HT-29 (cell line): ENCODE data around the gene HOXD10. TPM values are rescaled to one million over a fixed set of nuclear protein-coding genes. Genes with fewer than 3 reads are reported as not detected.

ENCODE experiments used
- DNase-seq: peaks from one replicate; pipeline ENCODE4 v3.0.0-alpha.2; 2015; ENCODE audit warnings: low spot score
- total RNA-seq: library from RNA; depleted of rRNA; stranded (reverse); fragments of >200 nt; shearing (Covaris generic); gene quantifications from 2 replicates; pipeline ENCODE4 v1.2.3, GENCODE V29; 2014; rRNA removed

Gene HOXD10
- total RNA-seq = not detected in 2 replicates

GRCh38 chr2:176115883-176116813 is at the start of gene HOXD10:
Gene HOXD10 (plus strand): TSS chr2:176116778. CDS start chr2:176116834, 56 bp downstream.
- peak; percentile 20 for DNase-seq

- DNase-seq = no peak
Observed at GRCh38 chr2:176067589-176068418, 48.8 kb upstream of the HOXD10 start.

DNA sequence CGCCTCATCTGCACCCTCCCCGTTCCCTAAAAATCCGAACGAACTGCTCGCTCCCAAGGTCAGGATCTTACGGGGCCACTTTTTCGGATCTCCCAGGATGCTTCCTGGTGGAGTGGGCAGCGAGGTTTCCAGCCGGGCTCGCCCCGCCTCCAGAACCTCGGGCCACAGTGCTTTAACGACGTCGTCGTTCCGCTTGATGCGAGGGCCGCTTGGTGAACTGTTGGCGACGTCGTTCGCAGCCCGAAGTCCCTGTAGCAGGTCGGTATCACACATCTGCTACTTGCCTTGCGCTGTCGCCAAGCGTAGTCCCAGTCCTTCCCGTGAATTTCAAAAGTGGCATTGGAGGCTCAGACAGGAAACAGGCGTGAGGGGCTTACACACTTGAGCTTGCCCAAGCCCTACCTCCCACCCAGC is 48.2 kb upstream of the HOXD10 start:
- no peak for DNase-seq

- DNase-seq = no peak
Observed at GRCh38 chr2:176071330-176072291, 45.0 kb upstream of the HOXD10 start.

- no peak for DNase-seq
Observed at GRCh38 chr2:176072292-176072669, 44.3 kb upstream of the HOXD10 start.

GRCh38 chr2:176072951-176073904 is 43.4 kb upstream of the HOXD10 start:
- no peak for DNase-seq

DNA sequence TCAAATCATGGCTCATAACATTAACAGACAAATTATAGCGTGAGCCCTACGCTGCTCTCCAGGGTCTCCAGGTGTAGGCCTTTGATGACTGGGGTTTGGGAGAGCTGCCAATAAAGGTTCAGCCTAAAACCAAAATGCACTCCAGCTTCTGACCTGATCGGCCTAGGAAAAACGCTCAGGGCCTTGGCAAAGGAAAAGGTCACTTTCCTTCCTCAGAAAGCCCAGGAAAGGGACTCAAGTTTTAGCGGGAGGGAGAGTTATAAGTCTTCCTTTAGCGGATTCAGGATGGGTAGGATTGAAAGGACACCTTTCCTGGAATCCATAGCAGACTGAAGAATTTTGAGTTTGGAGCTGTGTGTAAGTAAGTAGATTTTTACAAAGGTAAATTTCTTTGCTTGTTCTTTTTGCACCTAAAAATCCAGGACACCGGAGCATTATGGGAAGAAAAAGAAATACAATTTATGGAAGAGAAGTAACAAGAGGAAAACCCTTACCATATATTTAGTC is 41.6 kb upstream of the HOXD10 start:
- no peak for DNase-seq

GRCh38 chr2:176075481-176075880 is 41.1 kb upstream of the HOXD10 start:
- DNase-seq = no peak

- DNase-seq = no peak
Observed at GRCh38 chr2:176076063-176076462, 40.5 kb upstream of the HOXD10 start.

- DNase-seq = no peak
Observed at GRCh38 chr2:176076796-176077195, 39.8 kb upstream of the HOXD10 start.

- DNase-seq = no peak
Observed at GRCh38 chr2:176078541-176079284, 37.9 kb upstream of the HOXD10 start.

DNA sequence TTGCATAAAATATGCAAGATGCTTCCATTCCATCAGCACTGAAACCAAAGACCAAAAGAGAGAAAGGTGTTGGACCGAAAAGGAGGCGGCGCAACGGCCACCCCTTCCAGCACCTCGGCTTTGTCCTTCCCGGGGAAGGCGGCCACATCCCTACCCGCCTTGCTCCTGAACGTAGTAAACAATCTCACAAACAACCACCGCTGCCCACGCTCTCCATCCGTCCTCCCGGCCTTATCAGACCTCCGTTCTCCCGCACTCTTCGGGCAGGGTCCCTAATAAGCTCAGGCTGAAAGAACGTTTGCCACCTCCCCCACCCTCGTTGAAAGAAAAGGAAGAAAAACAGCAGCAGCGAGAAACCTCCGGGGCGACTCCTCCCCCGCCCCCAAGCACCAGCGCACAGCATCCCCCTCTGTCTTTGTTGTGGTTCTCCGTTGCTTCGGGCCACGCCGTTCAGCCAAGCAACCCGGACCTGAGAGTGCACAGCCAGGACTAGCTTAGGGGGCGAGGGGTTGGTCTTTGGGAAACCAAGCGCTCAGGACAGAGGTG is 37.2 kb upstream of the HOXD10 start:
- DNase-seq = no peak

- peak; percentile 82 for DNase-seq
Observed at GRCh38 chr2:176079831-176080539, 36.6 kb upstream of the HOXD10 start.

DNA sequence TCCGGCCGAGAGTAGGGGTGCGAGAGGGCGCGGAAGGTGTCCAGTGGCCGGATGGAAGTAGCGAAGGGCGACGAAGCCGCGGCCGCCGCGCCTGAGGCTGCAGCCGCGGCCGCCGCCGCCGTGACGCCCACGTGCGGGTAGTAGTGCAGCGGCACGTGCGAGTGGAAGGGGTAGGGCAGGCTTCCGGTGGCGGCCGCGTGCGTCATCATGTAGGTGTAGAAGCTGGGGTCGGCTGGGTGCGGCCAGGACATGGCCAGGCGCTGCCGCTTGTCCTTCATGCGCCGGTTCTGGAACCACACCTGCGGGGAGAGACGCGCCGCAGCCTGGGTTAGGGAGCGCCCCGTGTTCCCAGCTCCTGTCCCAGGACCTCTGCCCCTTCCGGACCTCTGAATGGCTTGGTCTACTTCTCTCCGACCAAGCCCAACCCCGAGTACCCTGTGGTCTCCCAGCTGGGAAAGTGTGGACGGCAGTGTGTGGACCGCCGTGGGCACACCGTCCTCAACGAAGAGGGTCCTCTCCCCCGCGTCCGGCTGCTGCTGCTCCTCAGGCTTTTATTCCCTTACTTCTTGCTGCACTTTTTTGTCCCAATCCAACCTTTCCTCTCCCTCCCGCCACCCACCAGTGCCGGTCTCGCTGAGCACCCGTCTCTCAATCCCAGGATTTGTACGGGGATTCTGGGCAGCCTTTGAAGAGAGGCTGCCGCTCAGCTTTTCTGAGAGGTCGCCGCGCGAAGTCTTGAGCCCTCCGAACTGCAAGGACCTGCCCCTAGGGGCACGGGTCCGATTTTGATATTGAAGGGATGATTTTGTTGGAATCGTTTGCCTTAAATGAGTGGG is 35.8 kb upstream of the HOXD10 start:
- peak; percentile 54 for DNase-seq

GRCh38 chr2:176081376-176081836 is 35.2 kb upstream of the HOXD10 start:
- DNase-seq = no peak

DNA sequence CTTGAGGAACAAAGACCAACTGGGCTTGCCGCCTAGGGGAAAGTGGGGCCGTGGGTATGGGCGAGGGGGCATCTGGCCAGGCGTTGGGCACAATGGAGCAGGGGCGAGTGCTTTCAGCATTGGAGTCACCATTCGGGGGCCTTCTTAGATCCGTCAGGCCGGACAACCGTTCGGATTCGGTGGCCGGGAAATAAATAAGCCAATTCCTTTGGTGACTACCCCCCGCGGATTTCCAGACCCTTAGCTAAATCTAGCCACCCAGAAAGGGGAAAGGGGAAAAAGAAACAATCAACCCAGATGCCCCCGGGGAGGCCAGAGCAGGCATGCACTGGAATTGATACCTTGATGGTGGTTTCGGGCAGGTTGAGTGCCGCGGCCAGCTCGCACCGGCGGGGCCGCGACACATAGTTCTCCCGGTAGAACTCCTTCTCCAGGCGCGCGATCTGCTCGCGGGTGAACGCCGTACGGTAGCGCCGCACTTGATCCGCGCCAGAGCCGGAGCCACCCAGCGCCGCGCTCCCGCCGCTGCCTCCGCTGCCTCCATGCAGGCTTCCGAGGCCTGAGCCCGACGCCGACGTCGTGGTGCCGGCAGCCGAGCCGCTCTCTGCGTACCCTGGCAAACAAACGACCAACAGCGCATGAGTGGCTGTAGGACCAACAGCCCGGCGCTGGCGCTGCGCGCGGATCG is 34.6 kb upstream of the HOXD10 start:
- DNase-seq = no peak

DNA sequence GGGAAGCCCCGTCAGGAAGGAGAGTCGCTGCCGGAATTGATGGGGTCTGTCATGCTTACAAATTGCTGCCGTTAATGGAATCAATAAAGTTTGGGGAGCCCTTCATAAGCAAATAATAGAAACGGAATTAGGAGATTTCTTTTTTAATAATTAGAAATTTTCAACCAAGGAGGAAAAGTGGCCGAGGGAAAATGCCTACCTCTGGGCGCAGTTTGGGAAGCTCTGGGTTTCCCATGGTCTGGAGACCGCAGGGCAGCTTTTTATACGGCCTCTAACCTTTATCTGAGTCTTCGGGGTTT is 34.1 kb upstream of the HOXD10 start:
- no peak for DNase-seq
